ENCODE results near the gene ASB6. TPM values are rescaled to one million over a fixed set of nuclear protein-coding genes. Genes with fewer than 3 reads are reported as not detected.

Gene ASB6
- total and polyA plus RNA-seq, 2 of the 13 experiments (the other 11 are each of a cell fraction or from before 2014, with no cell fraction given): 8.2 to 8.4 TPM

- TF ChIP-seq BRD4 (CRISPR knock-in tag; IDR thresholded peaks at IDR 0.05): no peak
- no peak for TF ChIP-seq PRDM10 (CRISPR knock-in tag; IDR thresholded peaks at IDR 0.05; ENCODE audit: low read depth)
- TF ChIP-seq ZNF451 (CRISPR knock-in tag; IDR thresholded peaks at IDR 0.05): no peak; the same call in 1 of the 2 replicates
- peak; percentile 87 for TF ChIP-seq ZC3H4 (CRISPR knock-in tag; IDR thresholded peaks at IDR 0.05; ENCODE audit: borderline replicate concordance)
- TF ChIP-seq TAF1 (CRISPR knock-in tag; IDR thresholded peaks at IDR 0.05): peak; percentile 67; the same call in 1 of the 2 replicates
- TF ChIP-seq MIXL1 (CRISPR knock-in tag; IDR thresholded peaks at IDR 0.05): no peak
- no peak for TF ChIP-seq NR3C1 (CRISPR knock-in tag; IDR thresholded peaks at IDR 0.05)
- no peak for TF ChIP-seq ZNF180 (CRISPR knock-in tag; IDR thresholded peaks at IDR 0.05; ENCODE audit: borderline replicate concordance, low read depth)
- no peak for TF ChIP-seq ZNF704 (CRISPR knock-in tag; IDR thresholded peaks at IDR 0.05; ENCODE audit: borderline replicate concordance)
- no peak; the same call in 1 of the 2 replicates for TF ChIP-seq ZNF800 (CRISPR knock-in tag; IDR thresholded peaks at IDR 0.05)
- no peak for TF ChIP-seq ZFP37 (CRISPR knock-in tag; IDR thresholded peaks at IDR 0.05; ENCODE audit: borderline replicate concordance)
- no peak for TF ChIP-seq JDP2 (CRISPR knock-in tag; IDR thresholded peaks at IDR 0.05; ENCODE audit: borderline replicate concordance)
- no peak for TF ChIP-seq BCL3 (CRISPR knock-in tag; IDR thresholded peaks at IDR 0.05)
- no peak for TF ChIP-seq E2F5 (CRISPR knock-in tag; conservative IDR thresholded peaks at IDR 0.05)
- 0 out of 2 replicates have a peak, but pooled peaks have one; percentile 11 for TF ChIP-seq PAF1 (CRISPR knock-in tag; IDR thresholded peaks at IDR 0.05)
- TF ChIP-seq GATA4 (IDR thresholded peaks at IDR 0.05; ENCODE audit: borderline replicate concordance, low read depth): no peak
- TF ChIP-seq NFYC (CRISPR knock-in tag; IDR thresholded peaks at IDR 0.05): no peak
- no peak for TF ChIP-seq ZNF124 (CRISPR knock-in tag; IDR thresholded peaks at IDR 0.05)
- TF ChIP-seq ELK4 (CRISPR knock-in tag; IDR thresholded peaks at IDR 0.05; ENCODE audit: borderline replicate concordance): no peak
Measured at GRCh38 chr9:129596541-129597331, 45.2 kb downstream of the ASB6 start (continued).
